Progenitor cell of endocrine pancreas (in vitro differentiated cells): ENCODE results near the gene IPO8. TPM values are rescaled to one million over a fixed set of nuclear protein-coding genes. Genes with fewer than 3 reads are reported as not detected.
"Not testable (repeated sequence)": the region's sequence is repeated elsewhere in the genome, so short reads cannot be mapped to it uniquely, and the experiment has no call there.

Source experiments
- DNase-seq: peaks from one replicate; pipeline ENCODE4 v3.0.0; 2021; ENCODE audit warnings: low spot score; ENCODE audit not compliant: unreplicated experiment
- H3K27ac Mint-ChIP-seq: 2 replicates; pipeline ENCODE4 v1.8.0; 2021; ENCODE audit warnings: mild to moderate bottlenecking, moderate library complexity, mixed read lengths
- H3K27me3 Mint-ChIP-seq: 2 replicates; pipeline ENCODE4 v1.8.0; 2021; ENCODE audit warnings: mixed read lengths
- H3K36me3 Mint-ChIP-seq: 2 replicates; pipeline ENCODE4 v1.8.0; 2022; ENCODE audit warnings: mixed read lengths; ENCODE audit not compliant: insufficient read depth
- H3K4me1 Mint-ChIP-seq: 2 replicates; pipeline ENCODE4 v1.8.0; 2021; ENCODE audit warnings: low read depth, mixed read lengths
- H3K4me3 Mint-ChIP-seq: 2 replicates; pipeline ENCODE4 v1.8.0; 2021; ENCODE audit warnings: low read depth, mild to moderate bottlenecking, moderate library complexity, mixed read lengths
- H3K9me3 Mint-ChIP-seq: 2 replicates; pipeline ENCODE4 v1.8.0; 2021; ENCODE audit warnings: low read depth, mixed read lengths
- total RNA-seq: library from RNA; stranded (reverse); gene quantifications from 2 replicates; pipeline ENCODE4 v1.2.1, GENCODE V29; 2021
- TF ChIP-seq, protein P1 (sequence below): fragments of 200-600 bp; sonication (generic); IDR thresholded peaks from one replicate; pipeline ENCODE4 v1.5.0; 2021; ENCODE audit warnings: antibody characterized with exemption, mild to moderate bottlenecking; ENCODE audit not compliant: unreplicated experiment

Gene IPO8
- total RNA-seq, 1 donor from 2014 or later: 93.3 TPM

GRCh38 chr12:30622509-30622908 lies 73.2 kb downstream of the IPO8 start:
- no peaks in the 10 kb centered on the region for H3K27me3 Mint-ChIP-seq
- H3K4me3 Mint-ChIP-seq: no peak overlapping the region
- peaks cover 8% of the 10 kb centered on the region for H3K4me1 Mint-ChIP-seq
- no peaks in the 10 kb centered on the region for H3K9me3 Mint-ChIP-seq
- H3K27ac Mint-ChIP-seq: no peak overlapping the region
- DNase-seq: no peak
- TF ChIP-seq, protein P1, sequence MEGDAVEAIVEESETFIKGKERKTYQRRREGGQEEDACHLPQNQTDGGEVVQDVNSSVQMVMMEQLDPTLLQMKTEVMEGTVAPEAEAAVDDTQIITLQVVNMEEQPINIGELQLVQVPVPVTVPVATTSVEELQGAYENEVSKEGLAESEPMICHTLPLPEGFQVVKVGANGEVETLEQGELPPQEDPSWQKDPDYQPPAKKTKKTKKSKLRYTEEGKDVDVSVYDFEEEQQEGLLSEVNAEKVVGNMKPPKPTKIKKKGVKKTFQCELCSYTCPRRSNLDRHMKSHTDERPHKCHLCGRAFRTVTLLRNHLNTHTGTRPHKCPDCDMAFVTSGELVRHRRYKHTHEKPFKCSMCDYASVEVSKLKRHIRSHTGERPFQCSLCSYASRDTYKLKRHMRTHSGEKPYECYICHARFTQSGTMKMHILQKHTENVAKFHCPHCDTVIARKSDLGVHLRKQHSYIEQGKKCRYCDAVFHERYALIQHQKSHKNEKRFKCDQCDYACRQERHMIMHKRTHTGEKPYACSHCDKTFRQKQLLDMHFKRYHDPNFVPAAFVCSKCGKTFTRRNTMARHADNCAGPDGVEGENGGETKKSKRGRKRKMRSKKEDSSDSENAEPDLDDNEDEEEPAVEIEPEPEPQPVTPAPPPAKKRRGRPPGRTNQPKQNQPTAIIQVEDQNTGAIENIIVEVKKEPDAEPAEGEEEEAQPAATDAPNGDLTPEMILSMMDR: no peak
- H3K36me3 Mint-ChIP-seq: peaks cover 2% of the 10 kb centered on the region

- not testable (repeated sequence) for H3K4me3 Mint-ChIP-seq, DNase-seq, H3K36me3 Mint-ChIP-seq, H3K27me3 Mint-ChIP-seq, H3K9me3 Mint-ChIP-seq, H3K27ac Mint-ChIP-seq, H3K4me1 Mint-ChIP-seq
Observed at GRCh38 chr12:30621663-30622241, 73.9 kb downstream of the IPO8 start.

DNA sequence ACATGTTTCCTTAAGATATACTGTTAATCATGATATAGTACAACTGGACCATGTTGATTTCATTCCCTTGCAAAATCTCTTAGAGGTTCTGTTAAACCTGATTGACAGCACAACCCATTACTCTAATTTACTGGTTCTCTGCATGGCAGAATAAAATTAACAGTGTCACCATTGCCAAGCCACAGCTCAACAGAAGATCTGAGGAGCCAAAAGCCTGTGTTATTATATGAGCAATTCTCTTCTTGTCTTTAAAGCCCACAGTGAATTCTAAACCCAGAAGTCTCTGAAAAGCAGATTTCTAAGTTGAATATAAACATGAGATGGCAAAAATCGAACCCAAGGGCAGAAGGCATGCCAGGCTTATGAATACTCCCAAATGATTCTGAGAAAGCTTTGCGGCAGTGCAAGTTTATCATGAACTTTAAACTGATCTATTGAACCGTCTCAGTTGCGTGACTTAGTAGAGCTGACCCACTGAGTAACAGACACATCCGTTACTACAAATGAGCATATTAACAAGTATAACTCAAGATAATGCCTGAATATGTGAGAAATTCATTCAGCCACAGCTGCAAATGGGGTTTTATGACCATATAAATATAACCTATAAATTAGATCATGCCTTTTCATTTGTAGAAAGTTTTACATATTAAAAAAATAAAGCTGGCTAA lies 78.2 kb downstream of the IPO8 start:
- H3K9me3 Mint-ChIP-seq: no peaks in the 10 kb centered on the region
- H3K4me1 Mint-ChIP-seq: peaks cover 13% of the 10 kb centered on the region
- DNase-seq: no peak
- TF ChIP-seq, protein P1: no peak
- H3K27me3 Mint-ChIP-seq: no peaks in the 10 kb centered on the region
- no peak overlapping the region for H3K4me3 Mint-ChIP-seq
- no peak overlapping the region for H3K27ac Mint-ChIP-seq
- H3K36me3 Mint-ChIP-seq: peaks cover 2% of the 10 kb centered on the region

GRCh38 chr12:30614031-30614430 lies 81.6 kb downstream of the IPO8 start:
- Mint-ChIP-seq H3K27ac (no peak overlapping the region), H3K9me3 (peaks cover 10% of the 10 kb centered on the region), H3K4me1 (peaks cover 13% of the 10 kb centered on the region), H3K4me3 (no peak overlapping the region), H3K36me3 (no peaks in the 10 kb centered on the region), H3K27me3 (no peaks in the 10 kb centered on the region)
- TF ChIP-seq, protein P1: no peak
- DNase-seq: no peak

GRCh38 chr12:30613119-30613830 lies 82.4 kb downstream of the IPO8 start:
- no peak overlapping the region for H3K4me3 Mint-ChIP-seq
- H3K9me3 Mint-ChIP-seq: peaks cover 16% of the 10 kb centered on the region
- TF ChIP-seq, protein P1: no peak
- H3K4me1 Mint-ChIP-seq: peaks cover 13% of the 10 kb centered on the region
- no peaks in the 10 kb centered on the region for H3K27me3 Mint-ChIP-seq
- no peak for DNase-seq
- H3K36me3 Mint-ChIP-seq: peaks cover 2% of the 10 kb centered on the region
- H3K27ac Mint-ChIP-seq: no peak overlapping the region
